22Rv1 (cell line): ENCODE results near the gene EIF4G2.

Experiments used
- CTCF ChIP-seq: fragments of 450-650 bp; IDR thresholded peaks from 2 replicates; pipeline ENCODE4 v1.5.1; 2017; ENCODE audit warnings: mild to moderate bottlenecking
- ZFX ChIP-seq: fragments of 450-650 bp; IDR thresholded peaks from 2 replicates; pipeline ENCODE4 v1.6.1; 2017; ENCODE audit warnings: antibody characterized with exemption, borderline replicate concordance

- TF ChIP-seq CTCF: no peak
- TF ChIP-seq ZFX: no peak
Observed at GRCh38 chr11:10796191-10796590, 12.5 kb downstream of the EIF4G2 start.
